ENCODE data around the gene LMAN2.

Gene LMAN2

GRCh38 chr5:177315411-177315810 is 36.1 kb downstream of the LMAN2 start:
- no peak for DNase-seq
- no peak overlapping the region for H3K27ac ChIP-seq (ENCODE audit: low read length)
- peaks cover 5% of the 10 kb centered on the region for H3K4me1 ChIP-seq (ENCODE audit: low read length)
- H3K4me3 ChIP-seq (ENCODE audit: low read length) = no peak overlapping the region
- H3K27me3 ChIP-seq (replicated peaks; ENCODE audit: insufficient read depth, low read length) = no peaks in the 10 kb centered on the region
- H2AFZ ChIP-seq (ENCODE audit: low read length) = no peak overlapping the region
- H3F3A ChIP-seq (ENCODE audit: insufficient read depth, low read length) = peaks cover 25% of the 10 kb centered on the region
- no peaks in the 10 kb centered on the region for H3K9me2 ChIP-seq (replicated peaks; ENCODE audit: insufficient read depth, low read length)
- H3K79me2 ChIP-seq (ENCODE audit: low read length) = peaks cover 13% of the 10 kb centered on the region
- no peak overlapping the region for H3K4me2 ChIP-seq (ENCODE audit: low read depth, low read length)
- H3K9ac ChIP-seq (ENCODE audit: low read length) = no peak overlapping the region
- no peaks in the 10 kb centered on the region for H3K36me3 ChIP-seq (replicated peaks; ENCODE audit: insufficient read depth, low read length)
- no peaks in the 10 kb centered on the region for H4K20me1 ChIP-seq (ENCODE audit: insufficient read depth, low read length)
- no peaks in the 10 kb centered on the region for H3K9me3 ChIP-seq (replicated peaks; ENCODE audit: insufficient read depth, low read length)
- TF ChIP-seq CTCF (IDR thresholded peaks at IDR 0.05; ENCODE audit: low read length) (no peak), EZH2 (optimal IDR thresholded peaks at IDR 0.05; ENCODE audit: low read depth, low read length) (no peak), EZH2phosphoT487 (IDR thresholded peaks at IDR 0.05; ENCODE audit: low read length) (no peak)

GRCh38 chr5:177314376-177315342 is 36.8 kb downstream of the LMAN2 start:
- no peaks in the 10 kb centered on the region for H4K20me1 ChIP-seq (ENCODE audit: insufficient read depth, low read length)
- no peaks in the 10 kb centered on the region for H3K27me3 ChIP-seq (replicated peaks; ENCODE audit: insufficient read depth, low read length)
- no peaks in the 10 kb centered on the region for H3K9me2 ChIP-seq (replicated peaks; ENCODE audit: insufficient read depth, low read length)
- H3K4me3 ChIP-seq (ENCODE audit: low read length) = no peak overlapping the region
- H3K36me3 ChIP-seq (replicated peaks; ENCODE audit: insufficient read depth, low read length) = no peaks in the 10 kb centered on the region
- H3F3A ChIP-seq (ENCODE audit: insufficient read depth, low read length) = peaks cover 32% of the 10 kb centered on the region
- H3K27ac ChIP-seq (ENCODE audit: low read length) = no peak overlapping the region
- no peak for DNase-seq
- peaks cover 12% of the 10 kb centered on the region for H3K4me1 ChIP-seq (ENCODE audit: low read length)
- no peak overlapping the region for H3K9ac ChIP-seq (ENCODE audit: low read length)
- H3K9me3 ChIP-seq (replicated peaks; ENCODE audit: insufficient read depth, low read length) = no peaks in the 10 kb centered on the region
- TF ChIP-seq EZH2phosphoT487 (IDR thresholded peaks at IDR 0.05; ENCODE audit: low read length) (no peak), CTCF (IDR thresholded peaks at IDR 0.05; ENCODE audit: low read length) (no peak), EZH2 (optimal IDR thresholded peaks at IDR 0.05; ENCODE audit: low read depth, low read length) (no peak)
- H3K4me2 ChIP-seq (ENCODE audit: low read depth, low read length) = no peak overlapping the region
- peaks cover 20% of the 10 kb centered on the region for H3K79me2 ChIP-seq (ENCODE audit: low read length)
- no peak overlapping the region for H2AFZ ChIP-seq (ENCODE audit: low read length)

- H3F3A ChIP-seq (ENCODE audit: insufficient read depth, low read length) = peaks cover 42% of the 10 kb centered on the region
- H3K4me3 ChIP-seq (ENCODE audit: low read length) = no peak overlapping the region
- H3K4me2 ChIP-seq (ENCODE audit: low read depth, low read length) = peak overlapping the region; percentile 98; the same call in 1 of the 2 replicates
- no peak for TF ChIP-seq EZH2 (optimal IDR thresholded peaks at IDR 0.05; ENCODE audit: low read depth, low read length)
- no peak for TF ChIP-seq EZH2phosphoT487 (IDR thresholded peaks at IDR 0.05; ENCODE audit: low read length)
- TF ChIP-seq CTCF (IDR thresholded peaks at IDR 0.05; ENCODE audit: low read length) = no peak
- H3K9me2 ChIP-seq (replicated peaks; ENCODE audit: insufficient read depth, low read length) = no peaks in the 10 kb centered on the region
- no peak for DNase-seq
- no peak overlapping the region for H3K9ac ChIP-seq (ENCODE audit: low read length)
- no peaks in the 10 kb centered on the region for H3K27me3 ChIP-seq (replicated peaks; ENCODE audit: insufficient read depth, low read length)
- H4K20me1 ChIP-seq (ENCODE audit: insufficient read depth, low read length) = no peaks in the 10 kb centered on the region
- peaks cover 18% of the 10 kb centered on the region for H3K4me1 ChIP-seq (ENCODE audit: low read length)
- no peaks in the 10 kb centered on the region for H3K36me3 ChIP-seq (replicated peaks; ENCODE audit: insufficient read depth, low read length)
- peaks cover 30% of the 10 kb centered on the region for H3K79me2 ChIP-seq (ENCODE audit: low read length)
- H2AFZ ChIP-seq (ENCODE audit: low read length) = no peak overlapping the region
- no peak overlapping the region for H3K27ac ChIP-seq (ENCODE audit: low read length)
- H3K9me3 ChIP-seq (replicated peaks; ENCODE audit: insufficient read depth, low read length) = no peaks in the 10 kb centered on the region
Observed at GRCh38 chr5:177313561-177314259, 37.8 kb downstream of the LMAN2 start.
